PFSK-1 (cell line): ENCODE measurements around the gene DHDDS.

ENCODE experiments used
- POLR2AphosphoS5 ChIP-seq: IDR thresholded peaks from 2 replicates; pipeline ENCODE4 v1.6.1; 2012; ENCODE audit warnings: low read depth, mild to moderate bottlenecking, control low read depth, low read length, moderate library complexity
- SIN3A ChIP-seq: IDR thresholded peaks from 2 replicates; pipeline ENCODE4 v1.6.1; 2012; ENCODE audit warnings: mild to moderate bottlenecking, low read length, moderate library complexity, borderline replicate concordance; ENCODE audit not compliant: insufficient read depth
- TAF1 ChIP-seq: IDR thresholded peaks from 2 replicates; pipeline ENCODE4 v1.6.1; 2012; ENCODE audit warnings: low read length, control low read depth, borderline replicate concordance; ENCODE audit not compliant: insufficient read depth
- TF ChIP-seq, protein P1 (sequence below), 2 experiments: IDR thresholded peaks; 2 replicates each; pipeline versions ENCODE4 v1.6.1 to v1.8.0; 2011 to 2012; ENCODE audit warnings: low read depth in 2 of 2, low read length in 2 of 2, control low read depth in 1 of 2, inconsistent platforms in 1 of 2, mild to moderate bottlenecking in 1 of 2, moderate library complexity in 1 of 2; ENCODE audit not compliant: insufficient read depth in 1 of 2

GRCh38 chr1:26384076-26384475, 48.0 kb upstream of the DHDDS start:
- TF ChIP-seq TAF1 (no peak), SIN3A (no peak), POLR2AphosphoS5 (no peak)
- TF ChIP-seq, protein P1, sequence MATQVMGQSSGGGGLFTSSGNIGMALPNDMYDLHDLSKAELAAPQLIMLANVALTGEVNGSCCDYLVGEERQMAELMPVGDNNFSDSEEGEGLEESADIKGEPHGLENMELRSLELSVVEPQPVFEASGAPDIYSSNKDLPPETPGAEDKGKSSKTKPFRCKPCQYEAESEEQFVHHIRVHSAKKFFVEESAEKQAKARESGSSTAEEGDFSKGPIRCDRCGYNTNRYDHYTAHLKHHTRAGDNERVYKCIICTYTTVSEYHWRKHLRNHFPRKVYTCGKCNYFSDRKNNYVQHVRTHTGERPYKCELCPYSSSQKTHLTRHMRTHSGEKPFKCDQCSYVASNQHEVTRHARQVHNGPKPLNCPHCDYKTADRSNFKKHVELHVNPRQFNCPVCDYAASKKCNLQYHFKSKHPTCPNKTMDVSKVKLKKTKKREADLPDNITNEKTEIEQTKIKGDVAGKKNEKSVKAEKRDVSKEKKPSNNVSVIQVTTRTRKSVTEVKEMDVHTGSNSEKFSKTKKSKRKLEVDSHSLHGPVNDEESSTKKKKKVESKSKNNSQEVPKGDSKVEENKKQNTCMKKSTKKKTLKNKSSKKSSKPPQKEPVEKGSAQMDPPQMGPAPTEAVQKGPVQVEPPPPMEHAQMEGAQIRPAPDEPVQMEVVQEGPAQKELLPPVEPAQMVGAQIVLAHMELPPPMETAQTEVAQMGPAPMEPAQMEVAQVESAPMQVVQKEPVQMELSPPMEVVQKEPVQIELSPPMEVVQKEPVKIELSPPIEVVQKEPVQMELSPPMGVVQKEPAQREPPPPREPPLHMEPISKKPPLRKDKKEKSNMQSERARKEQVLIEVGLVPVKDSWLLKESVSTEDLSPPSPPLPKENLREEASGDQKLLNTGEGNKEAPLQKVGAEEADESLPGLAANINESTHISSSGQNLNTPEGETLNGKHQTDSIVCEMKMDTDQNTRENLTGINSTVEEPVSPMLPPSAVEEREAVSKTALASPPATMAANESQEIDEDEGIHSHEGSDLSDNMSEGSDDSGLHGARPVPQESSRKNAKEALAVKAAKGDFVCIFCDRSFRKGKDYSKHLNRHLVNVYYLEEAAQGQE (IDR thresholded peaks at IDR 0.05; ENCODE audit: insufficient read depth in 1 of 2, low read depth in 2 of 2, low read length in 2 of 2), result no peak
